K562 (cell line): ENCODE results near the gene CMIP. TPM values are rescaled to one million over a fixed set of nuclear protein-coding genes. Genes with fewer than 3 reads are reported as not detected.

Experiments
- ATAC-seq: fragments of 200-7000 bp; cut with Tn5 transposase; 3 replicates; pipeline ENCODE4 v1.9.1; 2020; ENCODE audit warnings: moderate library complexity
- BruUV-seq: library from RNA; stranded (reverse); fragments of 400-500 nt; replicated peaks from 2 replicates; lab custom pipeline; 2021; lab: Mats Ljungman, UMichigan
- CTCF ChIA-PET: fragments of 300-600 bp; formaldehyde crosslinking; extraction: SDS; loops from one replicate; lab custom pipeline; 2021; ENCODE audit warnings: low intra/inter-chr PET ratio; lab: Yijun Ruan, JAX
- POLR2A ChIA-PET: fragments of 300-600, 350-650 bp; sonication (Branson Sonifier 250); formaldehyde crosslinking; extraction: SDS; loops from one replicate; lab custom pipeline; 2021; ENCODE audit warnings: antibody characterized with exemption, inconsistent platforms; lab: Yijun Ruan, JAX
- DNase-seq, 4 experiments: peaks; one replicate each; pipeline versions ENCODE4 v3.0.0 to v3.0.0-alpha.2; 2011 to 2018; ENCODE audit warnings: low spot score in 3 of 4, mixed read lengths in 3 of 4; ENCODE audit errors: extremely low read depth in 1 of 4
- FAIRE-seq: peaks from 2 replicates; lab custom pipeline; 2011; peaks lifted over from hg19 to GRCh38; lab: Jason Lieb, UNC
- H2AFZ ChIP-seq: 2 replicates; pipeline ENCODE4 v1.6.0; 2011; ENCODE audit warnings: low read depth, low read length, control low read depth, inconsistent platforms
- H3K27ac ChIP-seq: fragments of 200-600 bp; 3 replicates; pipeline ENCODE4 v1.8.0; 2011; ENCODE audit warnings: low read depth, mild to moderate bottlenecking, control low read depth, inconsistent platforms, low read length, moderate library complexity, mixed read lengths; ENCODE audit errors: extremely low read depth
- H3K27me3 ChIP-seq, 2 experiments: fragments of 300-600 bp in 1 of 2; 2 replicates in 1 of 2; 3 replicates in 1 of 2; pipeline versions ENCODE4 v1.6.0 to v1.8.0; 2011; ENCODE audit warnings: inconsistent platforms in 2 of 2, low read length in 2 of 2, mild to moderate bottlenecking in 1 of 2, mixed read lengths in 1 of 2, moderate library complexity in 1 of 2; ENCODE audit not compliant: control insufficient read depth in 2 of 2, insufficient read depth in 2 of 2
- H3K36me3 ChIP-seq: fragments of 300-600 bp; 3 replicates; pipeline ENCODE4 v1.8.0; 2011; ENCODE audit warnings: mild to moderate bottlenecking, low read length, inconsistent platforms; ENCODE audit not compliant: control insufficient read depth, insufficient read depth
- H3K4me1 ChIP-seq, 2 experiments: fragments of 200-600 bp in 1 of 2; replicated peaks in 1 of 2; 2 replicates in 1 of 2; 3 replicates in 1 of 2; pipeline versions ENCODE4 v1.5.1 to v1.8.0; 2011; ENCODE audit warnings: inconsistent platforms in 2 of 2, low read length in 2 of 2, mild to moderate bottlenecking in 1 of 2, mixed read lengths in 1 of 2, moderate library complexity in 1 of 2; ENCODE audit not compliant: control insufficient read depth in 2 of 2, insufficient read depth in 2 of 2
- H3K4me2 ChIP-seq: 2 replicates; pipeline ENCODE4 v1.6.1; 2011; ENCODE audit warnings: low read length, control low read depth, inconsistent platforms, mixed read lengths; ENCODE audit not compliant: insufficient read depth
- H3K4me3 ChIP-seq: fragments of 200-600 bp; sonication (generic), shearing (Covaris generic); 2 replicates; pipeline ENCODE4 v1.5.1; 2016; ENCODE audit warnings: control low read depth, inconsistent platforms
- H3K79me2 ChIP-seq: fragments of 200-600 bp; 3 replicates; pipeline ENCODE4 v1.8.0; 2011; ENCODE audit warnings: low read length, inconsistent platforms; ENCODE audit not compliant: control insufficient read depth, insufficient read depth
- H3K9ac ChIP-seq, 2 experiments: 2 replicates each; pipeline versions ENCODE4 v1.6.0 to v1.6.1; 2011; ENCODE audit warnings: low read depth in 2 of 2, low read length in 2 of 2, control low read depth in 1 of 2, inconsistent platforms in 1 of 2, mild to moderate bottlenecking in 1 of 2, mixed read lengths in 1 of 2; ENCODE audit not compliant: insufficient read depth in 1 of 2
- H3K9me1 ChIP-seq: one replicate; pipeline ENCODE4 v1.6.0; 2011; ENCODE audit warnings: inconsistent platforms, mild to moderate bottlenecking, low read length, moderate library complexity; ENCODE audit not compliant: control insufficient read depth, insufficient read depth
- H3K9me3 ChIP-seq: replicated peaks from 2 replicates; pipeline ENCODE4 v1.5.1; 2011; ENCODE audit warnings: low read depth, low read length, inconsistent platforms; ENCODE audit not compliant: control insufficient read depth, insufficient read depth
- H4K20me1 ChIP-seq: replicated peaks from 2 replicates; pipeline ENCODE4 v1.6.1; 2011; ENCODE audit warnings: low read length, inconsistent platforms, mixed read lengths; ENCODE audit not compliant: control insufficient read depth, insufficient read depth
- BCOR ChIP-seq: fragments of 450-650 bp; IDR thresholded peaks from 2 replicates; pipeline ENCODE4 v1.6.1; 2016
- ELF4 ChIP-seq: fragments of 450-650 bp; formaldehyde crosslinking; IDR thresholded peaks from 2 replicates; pipeline ENCODE4 v1.4.0; 2022; ENCODE audit warnings: missing genetic modification characterization
- FOXK2 ChIP-seq, 2 experiments: fragments of 450-650 bp; IDR thresholded peaks in 1 of 2; conservative IDR thresholded peaks in 1 of 2; 2 replicates each; pipeline ENCODE4 v1.6.1; 2016; ENCODE audit warnings: low read depth in 2 of 2, mild to moderate bottlenecking in 1 of 2
- GTF2F1 ChIP-seq: IDR thresholded peaks from 2 replicates; pipeline ENCODE4 v1.6.1; 2011; ENCODE audit warnings: low read depth, low read length, improper control_type of control experiment
- HDAC1 ChIP-seq, 2 experiments: fragments of 450-650 bp; IDR thresholded peaks; 2 replicates each; pipeline ENCODE4 v1.6.1; 2016 to 2017; ENCODE audit warnings: inconsistent platforms in 1 of 2, mild to moderate bottlenecking in 1 of 2, moderate library complexity in 1 of 2
- HDAC8 ChIP-seq: fragments of 450-650 bp; IDR thresholded peaks from 2 replicates; pipeline ENCODE4 v1.6.1; 2016; ENCODE audit warnings: mild to moderate bottlenecking, missing genetic modification characterization, moderate library complexity, missing compliant biosample characterization
- HLTF ChIP-seq: fragments of 450-650 bp; IDR thresholded peaks from 2 replicates; pipeline ENCODE4 v1.6.1; 2016
- KDM1A ChIP-seq, 2 experiments: fragments of 450-650 bp; IDR thresholded peaks; 2 replicates each; pipeline ENCODE4 v1.6.1; 2016; ENCODE audit warnings: mild to moderate bottlenecking in 2 of 2
- NKRF ChIP-seq: fragments of 450-650 bp; IDR thresholded peaks from 2 replicates; pipeline ENCODE4 v1.6.1; 2016; ENCODE audit warnings: borderline replicate concordance
- PHF8 ChIP-seq: fragments of 200-600 bp; sonication (generic); IDR thresholded peaks from 2 replicates; pipeline ENCODE4 v1.6.1; 2012; ENCODE audit warnings: mixed run types, mild to moderate bottlenecking, inconsistent platforms, low read length, moderate library complexity, borderline replicate concordance
- PTBP1 ChIP-seq: fragments of 200-400 bp; formaldehyde crosslinking; IDR thresholded peaks from 2 replicates; pipeline ENCODE4 v1.6.1; 2017; ENCODE audit warnings: low read depth, low read length
- SMARCA5 ChIP-seq: fragments of 450-650 bp; IDR thresholded peaks from 2 replicates; pipeline ENCODE4 v1.6.1; 2016
- SUPT5H ChIP-seq: fragments of 450-650 bp; IDR thresholded peaks from 2 replicates; pipeline ENCODE4 v1.6.1; 2016
- TRIM24 ChIP-seq, 2 experiments: fragments of 450-650 bp; IDR thresholded peaks; 2 replicates each; pipeline ENCODE4 v1.6.1; 2016
- ZNF407 ChIP-seq: fragments of 450-650 bp; IDR thresholded peaks from 2 replicates; pipeline ENCODE4 v1.6.1; 2016; ENCODE audit warnings: low read depth
- WGBS: fragments of 100-300 bp; shearing (Covaris generic); methylation state at CpG from one replicate; pipeline ENCODE4 v1.1.6; 2016; ENCODE audit warnings: low coverage, mixed read lengths; ENCODE audit not compliant: insufficient coverage; ENCODE audit errors: missing lambda C conversion rate; 5-methylcytosine and 5-hydroxymethylcytosine counted together
- in situ Hi-C: fragments of 300-500 bp; cut with MboI; formaldehyde crosslinking; loops from 4 replicates; pipeline ENCODE4 v1.15.0; 2018; ENCODE audit warnings: inconsistent platforms, mixed read lengths
- intact Hi-C: fragments of 100-400 bp; cut with micrococcal nuclease; formaldehyde crosslinking; loops from 2 replicates; pipeline ENCODE4 v1.14.2; 2022
- polyA plus RNA-seq, 8 experiments: library from polyadenylated mRNA; depleted of rRNA in 4 of 8; stranded (reverse) in 5 of 8; unstranded in 3 of 8; fragments of >200 nt; fragmentation: Nextera tagmentation in 2 of 8; fragmentation: Illumina TruSeq in 1 of 8; extraction: Ambion mirVana in 2 of 8; extraction: Trizol in 1 of 8; gene quantifications; 2 replicates each; pipeline versions ENCODE4 v1.2.1 to v1.2.3, GENCODE V29; 2011 to 2014; ENCODE audit warnings: inconsistent platforms in 1 of 8, missing spikeins in 1 of 8
- total RNA-seq, 7 experiments: library from RNA; depleted of rRNA in 6 of 7; stranded (reverse); fragments of >200 nt in 6 of 7; fragmentation: Illumina TruSeq in 2 of 7; extraction: Trizol in 2 of 7; gene quantifications; 2 replicates each; pipeline versions ENCODE4 v1.2.1 to v1.2.3, GENCODE V29; 2011 to 2021; ENCODE audit warnings: low replicate concordance in 1 of 7

Gene CMIP
- total and polyA plus RNA-seq, 9 of the 15 experiments (the other 6 are each of a cell fraction or from before 2014, with no cell fraction given), result 0.94 to 82.5 (median 10.3) TPM

- ChIA-PET CTCF (no interaction called here), POLR2A (no interaction called here)
- Histone ChIP-seq H3K9ac (peak overlapping the region in 1 of 2 experiments; percentile 21; a peak in 1 of 4 replicates), H3K4me3 (no peak overlapping the region), H3K36me3 (peaks cover 19% of the 10 kb centered on the region; the same call in 2 of the 3 replicates), H3K4me2 (no peak overlapping the region), H3K27ac (peak overlapping the region; percentile 88; the same call in 2 of the 3 replicates), H2AFZ (no peak overlapping the region), H3K27me3 (no peaks in the 10 kb centered on the region), H3K9me3 (no peaks in the 10 kb centered on the region), H3K9me1 (no peaks in the 10 kb centered on the region), H4K20me1 (no peaks in the 10 kb centered on the region), H3K4me1 (peaks cover 51 to 52% of the 10 kb centered on the region in 2 experiments), H3K79me2 (peaks cover 33% of the 10 kb centered on the region)
- no peak for DNase-seq
- ATAC-seq, result no peak
- 96% methylated on average over 6 of the region's 6 CpGs for WGBS
- no peak for FAIRE-seq
- no TSS peak for BruUV-seq
- intact Hi-C loops (no loop called here), in situ Hi-C loops (no loop called here)
- TF ChIP-seq PHF8, result no peak
- TF ChIP-seq SUPT5H, result peak; percentile 23; the same call in 1 of the 2 replicates
- TF ChIP-seq GTF2F1, result no peak
- peak in 1 of 2 experiments; percentile 89 for TF ChIP-seq KDM1A (IDR thresholded peaks at IDR 0.05)
- no peak for TF ChIP-seq HDAC8 (tag)
- TF ChIP-seq ELF4 (CRISPR knock-in tag), result peak; percentile 92; the same call in 1 of the 2 replicates
- TF ChIP-seq HLTF, result peak; percentile 65; the same call in 1 of the 2 replicates
- peak in 1 of 2 experiments; percentile 20; a peak in 1 of 4 replicates for TF ChIP-seq TRIM24 (IDR thresholded peaks at IDR 0.05)
- TF ChIP-seq BCOR, result peak; percentile 98
- TF ChIP-seq HDAC1 (IDR thresholded peaks at IDR 0.05), result peak in 1 of 2 experiments; percentile 59; a peak in 2 of 4 replicates
- peak; percentile 92 for TF ChIP-seq SMARCA5
- TF ChIP-seq ZNF407, result peak; percentile 24; the same call in 1 of the 2 replicates
- TF ChIP-seq FOXK2 (conservative IDR thresholded peaks at IDR 0.05 in 1 of 2, IDR thresholded peaks at IDR 0.05 in 1 of 2; ENCODE audit: low read depth in 2 of 2), result 0 out of 4 replicates have a peak, but pooled peaks of 1 of the 2 experiments have one; percentile 29
- 0 out of 2 replicates have a peak, but pooled peaks have one; percentile 71 for TF ChIP-seq PTBP1
- peak; percentile 59; the same call in 1 of the 2 replicates for TF ChIP-seq NKRF
Measured at GRCh38 chr16:81627024-81627423, 182.4 kb downstream of the CMIP start.
